ENCODE data around the gene NOTCH4.
"Not testable (repeated sequence)": the region's sequence is repeated elsewhere in the genome, so short reads cannot be mapped to it uniquely, and the experiment has no call there.

The NOTCH4 gene

GRCh38 chr6:32196682-32197616 is 26.9 kb downstream of the NOTCH4 start:
- H3K27me3 ChIP-seq (ENCODE audit: control insufficient read depth, insufficient read depth, low read length): peaks cover 3% of the 10 kb centered on the region
- peaks cover 11% of the 10 kb centered on the region for H3K4me1 ChIP-seq (ENCODE audit: control insufficient read depth, insufficient read depth, low read length)
- H3K27ac ChIP-seq (ENCODE audit: low read depth, low read length): peak overlapping the region; percentile 99
- H3K36me3 ChIP-seq (ENCODE audit: control insufficient read depth, insufficient read depth, low read length): no peaks in the 10 kb centered on the region
- peak overlapping the region; percentile 96 for H3K4me3 ChIP-seq (ENCODE audit: low read length)
- H3K9ac ChIP-seq (ENCODE audit: low read length): peak overlapping the region; percentile 100

DNA sequence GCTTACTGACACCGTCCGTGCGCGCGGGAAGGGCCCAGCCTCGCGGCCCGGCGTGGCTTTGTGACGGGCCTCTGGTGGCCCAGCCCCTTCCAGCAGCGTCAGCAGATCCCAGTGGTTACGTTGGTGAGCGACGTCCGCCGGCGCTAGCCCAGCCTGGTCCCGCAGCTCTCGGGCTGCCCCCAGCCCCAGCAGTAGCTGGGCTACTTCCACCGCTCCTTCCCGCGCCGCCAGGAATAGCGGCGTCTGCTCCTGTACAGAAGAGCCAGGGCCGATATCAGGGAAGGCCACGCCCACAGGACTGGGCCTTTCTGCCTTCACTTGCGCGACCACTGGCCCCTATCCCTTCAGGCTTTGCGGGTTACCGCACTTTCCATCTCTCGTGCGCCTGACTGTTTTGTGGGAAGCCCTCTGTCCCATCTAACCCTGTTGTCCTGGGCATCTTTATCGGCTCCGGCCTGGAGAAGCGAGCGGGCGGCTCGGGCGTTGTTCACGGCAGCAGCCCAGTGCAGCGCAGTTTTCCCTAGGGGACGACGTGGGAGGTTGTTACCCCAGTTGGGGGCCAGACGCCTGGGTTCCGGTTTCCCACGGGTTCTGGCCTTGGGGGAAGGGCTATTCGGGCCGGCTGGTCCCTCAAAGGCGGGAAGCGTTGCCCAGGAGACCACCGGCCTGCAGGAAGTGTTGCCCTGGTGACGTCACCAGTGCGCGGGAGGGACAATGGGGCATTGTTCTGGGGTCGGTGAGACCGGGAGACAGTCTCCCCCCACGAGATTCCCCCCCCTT is 27.8 kb downstream of the NOTCH4 start:
- Histone ChIP-seq H3K9ac (ENCODE audit: low read length) (peak overlapping the region; percentile 100), H3K27ac (ENCODE audit: low read depth, low read length) (peak overlapping the region; percentile 99), H3K4me1 (ENCODE audit: control insufficient read depth, insufficient read depth, low read length) (peaks cover 11% of the 10 kb centered on the region), H3K36me3 (ENCODE audit: control insufficient read depth, insufficient read depth, low read length) (no peaks in the 10 kb centered on the region), H3K27me3 (ENCODE audit: control insufficient read depth, insufficient read depth, low read length) (peaks cover 1% of the 10 kb centered on the region), H3K4me3 (ENCODE audit: low read length) (peak overlapping the region; percentile 96)

DNA sequence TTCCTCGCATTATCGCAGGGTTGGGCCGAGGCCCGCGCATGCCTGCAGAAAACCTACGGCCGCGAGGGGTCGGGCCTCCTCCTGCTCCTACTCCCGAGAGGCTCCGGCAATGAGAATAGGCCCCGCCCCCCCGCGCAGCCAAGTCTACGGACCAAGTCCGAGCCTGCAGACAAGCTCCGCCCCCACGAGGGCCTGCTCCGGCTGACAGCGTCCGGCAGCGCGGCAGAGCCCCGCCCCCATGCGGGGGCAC is 28.3 kb downstream of the NOTCH4 start:
- H3K27ac ChIP-seq (ENCODE audit: low read depth, low read length): peak overlapping the region; percentile 99
- H3K4me1 ChIP-seq (ENCODE audit: control insufficient read depth, insufficient read depth, low read length): peaks cover 15% of the 10 kb centered on the region
- no peak overlapping the region for H3K4me3 ChIP-seq (ENCODE audit: low read length)
- no peaks in the 10 kb centered on the region for H3K27me3 ChIP-seq (ENCODE audit: control insufficient read depth, insufficient read depth, low read length)
- no peak overlapping the region for H3K9ac ChIP-seq (ENCODE audit: low read length)
- H3K36me3 ChIP-seq (ENCODE audit: control insufficient read depth, insufficient read depth, low read length): no peaks in the 10 kb centered on the region

DNA sequence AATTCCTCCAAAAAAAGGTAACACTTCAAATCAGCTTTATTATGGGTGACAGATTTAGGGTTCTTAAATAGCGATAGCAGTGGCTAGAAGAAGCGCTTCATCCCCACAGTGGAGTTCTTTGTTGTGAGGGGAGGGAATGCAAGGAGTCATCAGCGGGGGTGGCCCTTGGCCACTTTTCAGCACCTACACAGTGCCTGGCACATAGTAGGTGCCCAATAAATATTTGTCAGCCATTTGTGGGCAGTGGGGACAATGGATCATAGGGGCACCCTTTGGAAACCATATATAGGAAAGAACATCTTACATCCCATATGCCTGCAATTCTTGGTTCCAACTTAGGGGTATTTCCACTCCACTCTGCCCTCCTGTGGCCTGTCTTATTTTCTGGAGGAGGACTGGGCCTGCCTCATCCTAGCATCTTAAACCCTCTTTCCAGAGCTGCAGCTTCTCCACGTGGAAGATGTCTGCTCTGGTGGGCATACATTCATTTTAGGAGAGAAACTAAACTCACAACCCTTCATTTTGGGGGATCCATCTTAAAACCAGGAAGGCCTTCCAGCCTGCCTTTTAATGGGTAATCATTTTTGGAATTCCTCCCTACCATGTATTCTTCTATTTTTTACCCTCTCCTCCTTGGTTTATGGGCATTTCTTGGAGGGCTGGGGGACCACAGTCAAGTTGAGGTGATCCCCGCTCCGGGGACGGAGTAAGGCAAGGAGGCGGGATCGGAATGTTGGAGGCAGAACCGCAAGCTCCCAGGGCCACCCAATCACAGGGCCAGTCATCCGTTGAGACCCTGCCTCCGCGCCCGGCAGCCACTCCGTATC is 28.8 kb downstream of the NOTCH4 start:
- Histone ChIP-seq H3K4me3 (ENCODE audit: low read length) (peak overlapping the region; percentile 48), H3K9ac (ENCODE audit: low read length) (no peak overlapping the region), H3K27ac (ENCODE audit: low read depth, low read length) (peak overlapping the region; percentile 93), H3K27me3 (ENCODE audit: control insufficient read depth, insufficient read depth, low read length) (no peaks in the 10 kb centered on the region), H3K36me3 (ENCODE audit: control insufficient read depth, insufficient read depth, low read length) (no peaks in the 10 kb centered on the region), H3K4me1 (ENCODE audit: control insufficient read depth, insufficient read depth, low read length) (peaks cover 15% of the 10 kb centered on the region)

- Histone ChIP-seq H3K27ac (ENCODE audit: low read depth, low read length) (peak overlapping the region; percentile 93), H3K9ac (ENCODE audit: low read length) (no peak overlapping the region), H3K36me3 (ENCODE audit: control insufficient read depth, insufficient read depth, low read length) (no peaks in the 10 kb centered on the region), H3K27me3 (ENCODE audit: control insufficient read depth, insufficient read depth, low read length) (no peaks in the 10 kb centered on the region), H3K4me3 (ENCODE audit: low read length) (no peak overlapping the region), H3K4me1 (ENCODE audit: control insufficient read depth, insufficient read depth, low read length) (peaks cover 15% of the 10 kb centered on the region)
Measured at GRCh38 chr6:32194388-32194787, 29.5 kb downstream of the NOTCH4 start.

DNA sequence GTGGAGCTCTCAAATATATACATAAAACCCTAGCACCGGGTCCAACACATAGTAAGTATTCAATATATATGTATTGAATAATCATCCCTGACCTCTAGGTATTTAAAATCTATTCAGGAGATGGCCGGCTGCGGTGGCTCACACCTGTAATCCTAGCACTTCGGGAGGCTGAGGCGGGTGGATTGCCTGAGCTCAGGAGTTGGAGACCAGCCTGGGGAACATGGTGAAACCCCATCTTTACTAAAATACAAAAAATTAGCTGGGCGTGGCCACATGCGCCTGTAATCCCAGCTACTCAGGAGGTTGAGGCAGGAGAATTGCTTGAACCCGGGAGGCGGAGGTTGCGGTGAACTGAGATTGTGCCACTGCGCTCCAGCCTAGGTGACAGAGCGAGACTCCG is 30.8 kb downstream of the NOTCH4 start:
- H3K36me3 ChIP-seq (ENCODE audit: control insufficient read depth, insufficient read depth, low read length); H3K27ac ChIP-seq (ENCODE audit: low read depth, low read length); H3K4me3 ChIP-seq (ENCODE audit: low read length); H3K9ac ChIP-seq (ENCODE audit: low read length); H3K27me3 ChIP-seq (ENCODE audit: control insufficient read depth, insufficient read depth, low read length): not testable (repeated sequence)
- peaks cover 17% of the 10 kb centered on the region for H3K4me1 ChIP-seq (ENCODE audit: control insufficient read depth, insufficient read depth, low read length)

DNA sequence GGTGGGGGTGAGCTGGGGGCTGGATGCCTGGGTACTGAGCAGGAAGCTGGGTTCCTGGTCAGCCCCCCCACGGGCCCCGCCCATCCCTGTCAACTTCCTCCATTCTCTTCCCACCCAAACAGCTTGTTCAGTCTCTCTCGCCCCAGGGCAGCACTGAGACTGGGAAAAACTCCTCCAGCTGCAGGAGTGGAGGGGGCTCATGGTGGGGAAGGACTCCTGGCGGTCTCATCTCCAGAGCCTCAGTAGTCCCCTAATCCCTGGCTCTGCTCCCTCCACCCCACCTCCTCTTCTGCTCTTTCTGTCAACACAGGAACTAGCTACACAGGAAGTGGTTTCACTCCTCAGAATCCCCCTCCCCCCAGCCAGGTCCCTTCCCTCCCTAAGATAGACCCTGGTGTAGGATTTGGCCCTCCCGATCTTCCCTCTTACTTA is 31.2 kb downstream of the NOTCH4 start, which contains the start of gene GPSM3:
Gene GPSM3, minus strand, starts transcription at position 36 of the 432 bp plus-strand sequence. CDS start 130 bp downstream, outside the sequence.
- Histone ChIP-seq H3K4me1 (ENCODE audit: control insufficient read depth, insufficient read depth, low read length) (peaks cover 17% of the 10 kb centered on the region), H3K9ac (ENCODE audit: low read length) (peak within 1 kb of the TSS; percentile 71), H3K36me3 (ENCODE audit: control insufficient read depth, insufficient read depth, low read length) (peaks cover 2% of the 10 kb centered on the region), H3K27ac (ENCODE audit: low read depth, low read length) (peak within 1 kb of the TSS; percentile 59), H3K27me3 (ENCODE audit: control insufficient read depth, insufficient read depth, low read length) (no peaks in the 10 kb centered on the region), H3K4me3 (ENCODE audit: low read length) (peak within 1 kb of the TSS; percentile 82)

DNA sequence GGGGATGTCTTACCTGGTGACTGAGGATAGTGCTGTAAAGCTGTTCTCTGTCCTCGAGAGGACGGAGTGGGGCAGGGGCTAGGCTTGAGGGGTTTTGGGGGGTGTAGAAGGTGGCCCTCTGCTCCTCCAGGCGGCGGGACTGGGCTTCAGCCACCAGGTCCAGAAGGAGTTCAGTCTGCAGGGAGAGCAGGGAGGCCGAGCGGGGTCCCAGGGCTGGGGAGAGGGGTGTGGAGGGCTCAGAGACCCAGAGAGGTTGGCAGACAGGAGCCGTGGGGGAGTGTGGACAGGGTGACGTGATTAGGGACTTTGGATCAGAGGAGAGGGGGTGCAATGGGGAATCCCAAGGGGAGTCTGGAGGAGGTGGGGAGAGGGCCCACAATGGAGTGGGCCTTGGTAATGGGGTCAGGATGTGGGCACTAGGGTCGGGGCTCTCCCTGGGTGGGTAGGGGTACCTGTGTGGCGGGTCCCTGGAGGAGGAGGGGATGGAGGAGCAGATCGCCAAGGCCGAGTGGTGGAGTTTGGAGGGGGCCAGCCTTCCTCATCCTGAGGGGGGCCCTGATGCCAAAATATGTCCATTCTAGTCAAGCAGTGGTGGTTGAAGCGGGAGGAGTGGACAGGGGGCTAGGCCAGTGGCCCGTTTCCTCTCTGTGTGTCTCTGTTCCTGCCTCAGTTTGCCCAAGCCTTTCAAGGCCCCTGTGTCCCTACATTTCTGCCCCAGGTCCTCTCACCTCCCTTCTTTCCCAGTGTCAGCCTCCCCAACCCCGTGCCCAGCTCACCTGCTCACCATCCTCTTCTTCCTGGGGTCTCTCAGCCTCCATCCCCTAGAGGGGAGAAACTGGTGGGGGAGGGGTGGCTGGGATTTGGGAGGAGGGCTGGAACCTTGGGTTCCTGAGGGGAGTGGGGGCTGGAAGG is 31.9 kb downstream of the NOTCH4 start:
- peaks cover 3% of the 10 kb centered on the region for H3K36me3 ChIP-seq (ENCODE audit: control insufficient read depth, insufficient read depth, low read length)
- peaks cover 17% of the 10 kb centered on the region for H3K4me1 ChIP-seq (ENCODE audit: control insufficient read depth, insufficient read depth, low read length)
- H3K4me3 ChIP-seq (ENCODE audit: low read length): peak overlapping the region; percentile 82

GRCh38 chr6:32190911-32191677 is 32.8 kb downstream of the NOTCH4 start:
- Histone ChIP-seq H3K4me3 (ENCODE audit: low read length) (peak overlapping the region; percentile 82), H3K36me3 (ENCODE audit: control insufficient read depth, insufficient read depth, low read length) (peaks cover 3% of the 10 kb centered on the region), H3K27me3 (ENCODE audit: control insufficient read depth, insufficient read depth, low read length) (no peaks in the 10 kb centered on the region), H3K27ac (ENCODE audit: low read depth, low read length) (peak overlapping the region; percentile 92), H3K4me1 (ENCODE audit: control insufficient read depth, insufficient read depth, low read length) (peaks cover 18% of the 10 kb centered on the region), H3K9ac (ENCODE audit: low read length) (no peak overlapping the region)

More for the DNA sequence above, 31.9 kb downstream of the NOTCH4 start:
- H3K9ac ChIP-seq (ENCODE audit: low read length): peak overlapping the region; percentile 71
- H3K27me3 ChIP-seq (ENCODE audit: control insufficient read depth, insufficient read depth, low read length): no peaks in the 10 kb centered on the region
- H3K27ac ChIP-seq (ENCODE audit: low read depth, low read length): peak overlapping the region; percentile 59

DNA sequence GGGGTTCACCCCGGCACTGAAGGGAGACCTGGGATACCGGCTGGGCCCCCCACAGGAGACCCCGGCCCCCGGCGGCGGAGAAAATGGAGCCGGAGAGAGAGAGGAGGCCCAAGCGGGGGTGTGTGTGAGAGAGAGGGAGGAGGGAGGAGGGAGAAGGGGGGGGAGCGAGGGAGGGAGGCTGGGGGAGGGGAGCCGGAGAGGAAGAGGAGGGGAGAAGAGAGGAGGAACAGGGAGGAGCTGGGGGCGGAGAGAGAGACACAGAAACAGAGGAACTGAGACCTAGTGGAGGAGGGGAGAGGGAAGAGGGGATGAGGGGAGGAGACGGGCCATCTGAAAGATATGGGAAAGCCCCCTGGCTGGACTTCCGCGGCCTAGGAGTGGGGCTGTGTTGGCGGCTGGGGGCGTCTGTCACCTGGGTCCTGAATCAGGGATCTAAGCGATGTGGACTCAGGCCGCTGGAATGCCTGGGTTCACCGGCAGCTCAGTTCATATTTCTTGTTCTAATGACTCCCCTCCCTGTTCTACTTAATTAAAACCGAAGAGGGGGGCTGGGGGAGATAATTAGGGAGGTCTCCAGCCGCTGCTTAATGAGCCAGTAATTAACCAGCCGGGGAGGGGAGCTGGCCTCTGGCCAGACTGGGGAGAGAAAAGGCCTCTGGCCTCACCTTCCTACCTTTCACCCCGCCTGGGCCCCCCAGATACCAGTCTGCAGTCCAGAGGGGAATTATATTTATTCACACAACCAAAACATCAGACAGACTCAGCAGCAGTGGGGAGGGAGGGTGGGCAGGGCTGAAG is 33.6 kb downstream of the NOTCH4 start, which contains the start of gene PBX2:
Gene PBX2, minus strand, starts transcription at position 149 of the 798 bp plus-strand sequence. CDS start 287 bp downstream, outside the sequence.
- Histone ChIP-seq H3K4me3 (ENCODE audit: low read length) (peak within 1 kb of the TSS; percentile 82), H3K36me3 (ENCODE audit: control insufficient read depth, insufficient read depth, low read length) (peaks cover 3% of the 10 kb centered on the region), H3K9ac (ENCODE audit: low read length) (peak within 1 kb of the TSS; percentile 70), H3K27ac (ENCODE audit: low read depth, low read length) (peak within 1 kb of the TSS; percentile 92), H3K4me1 (ENCODE audit: control insufficient read depth, insufficient read depth, low read length) (peaks cover 20% of the 10 kb centered on the region), H3K27me3 (ENCODE audit: control insufficient read depth, insufficient read depth, low read length) (no peaks in the 10 kb centered on the region)

Data from rectal smooth muscle tissue (tissue), 1 donor.